GM21447 (cell line): ENCODE data around the gene ADAM20.
"Not testable (repeated sequence)": the region's sequence is repeated elsewhere in the genome, so short reads cannot be mapped to it uniquely, and the experiment has no call there.

ENCODE experiments used
- ATAC-seq: cut with Tn5 transposase; IDR thresholded peaks from one replicate; pipeline ENCODE4 v1.9.1; 2021; ENCODE audit not compliant: unreplicated experiment

ADAM20 gene

DNA sequence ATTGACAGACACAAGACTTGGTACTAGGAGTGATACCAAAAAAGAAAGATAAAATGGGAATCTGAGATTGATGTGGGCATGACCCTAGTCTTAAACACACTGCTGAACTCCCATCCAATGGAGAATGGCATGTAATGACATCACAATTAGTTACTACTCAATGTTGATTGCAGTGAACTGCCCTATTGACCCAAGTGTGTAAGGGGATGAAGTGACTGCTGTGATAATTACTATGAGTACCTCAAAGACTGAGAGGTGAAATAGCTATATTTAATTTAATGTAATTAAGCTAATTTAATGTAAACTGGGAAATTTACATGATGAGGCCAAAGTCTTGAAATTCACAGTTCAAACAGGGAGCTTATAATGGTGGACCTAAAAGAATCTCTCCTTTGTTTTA lies at the start of gene ADAM20:
Gene ADAM20 (minus strand): TSS at position 101 of the 400 bp plus-strand sequence. CDS start 10,247 bp downstream, outside the sequence.
- ATAC-seq: no peak

DNA sequence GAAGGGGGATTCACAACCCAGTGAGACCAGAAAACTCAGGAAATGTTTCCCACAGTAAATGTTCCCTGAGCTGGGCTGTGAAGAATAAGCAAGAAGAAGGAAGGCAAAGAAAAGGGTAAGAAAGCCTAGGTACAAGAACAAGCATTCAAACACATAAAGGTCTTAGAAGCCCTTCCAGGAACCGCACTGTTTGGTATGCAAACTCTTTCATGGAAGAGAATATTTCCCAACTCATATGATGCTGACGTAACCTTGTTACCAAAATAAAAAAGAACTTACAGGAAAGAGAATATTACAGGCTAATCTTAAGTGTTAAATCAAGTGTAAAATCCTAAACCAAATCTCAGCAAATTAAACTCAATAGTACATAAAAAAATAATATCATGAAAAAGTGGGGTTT lies 42.1 kb upstream of the ADAM20 start:
- ATAC-seq: no peak

DNA sequence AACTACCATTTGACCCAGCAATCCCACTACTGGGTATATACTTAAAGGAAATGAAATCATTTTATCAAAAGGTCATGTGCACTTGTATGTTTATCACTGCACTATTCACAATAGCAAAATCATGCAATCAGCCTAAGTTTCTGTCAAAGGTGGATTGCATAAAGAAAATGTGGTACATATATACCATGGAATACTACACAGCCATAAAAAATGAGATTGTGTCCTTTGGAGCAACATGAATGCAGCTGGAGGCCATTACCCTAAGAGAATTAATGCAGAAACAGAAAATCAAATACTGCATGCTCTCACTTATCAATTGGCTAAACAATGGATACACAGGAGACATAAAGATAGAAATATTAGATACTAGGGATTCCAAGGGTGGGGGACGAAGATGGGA lies 38.2 kb upstream of the ADAM20 start:
- no peak for ATAC-seq

DNA sequence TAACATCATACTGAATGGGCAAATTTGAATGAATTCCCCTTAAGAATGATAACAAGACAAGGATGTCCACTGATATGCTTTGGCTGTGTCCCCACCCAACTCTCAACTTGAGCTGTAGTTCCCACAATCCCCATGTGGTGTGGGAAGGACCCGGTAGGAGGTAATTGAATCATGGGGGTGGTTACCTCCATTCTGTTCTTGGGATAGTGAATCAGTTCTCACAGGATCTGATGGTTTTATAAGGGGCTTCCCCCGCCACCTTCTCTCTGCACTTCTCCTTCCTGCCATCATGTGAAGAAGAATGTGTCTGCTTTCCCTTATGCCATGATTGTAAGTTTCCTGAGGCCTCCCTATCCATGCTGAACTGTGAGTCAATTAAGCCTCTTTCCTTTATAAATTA lies 36.3 kb upstream of the ADAM20 start:
- no peak for ATAC-seq

DNA sequence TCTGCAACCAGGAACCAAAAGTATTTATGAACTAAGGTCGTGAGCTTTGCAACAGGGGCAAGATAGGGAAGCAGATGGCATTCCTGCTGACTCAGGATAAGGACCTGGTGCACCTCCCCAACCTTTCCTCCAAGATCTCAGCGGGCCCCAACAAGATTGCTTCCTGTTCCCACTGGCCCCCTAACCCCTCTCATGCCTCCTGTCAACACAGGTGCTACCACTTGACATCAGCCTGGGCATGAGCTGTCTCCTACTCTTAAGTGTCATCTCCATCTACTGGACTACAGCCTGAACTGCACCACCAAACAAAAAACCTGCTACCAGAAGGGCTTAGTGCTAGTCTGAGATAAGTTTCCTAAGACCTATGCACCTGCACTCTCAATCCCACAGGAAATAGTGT lies 33.0 kb upstream of the ADAM20 start:
- ATAC-seq: no peak

DNA sequence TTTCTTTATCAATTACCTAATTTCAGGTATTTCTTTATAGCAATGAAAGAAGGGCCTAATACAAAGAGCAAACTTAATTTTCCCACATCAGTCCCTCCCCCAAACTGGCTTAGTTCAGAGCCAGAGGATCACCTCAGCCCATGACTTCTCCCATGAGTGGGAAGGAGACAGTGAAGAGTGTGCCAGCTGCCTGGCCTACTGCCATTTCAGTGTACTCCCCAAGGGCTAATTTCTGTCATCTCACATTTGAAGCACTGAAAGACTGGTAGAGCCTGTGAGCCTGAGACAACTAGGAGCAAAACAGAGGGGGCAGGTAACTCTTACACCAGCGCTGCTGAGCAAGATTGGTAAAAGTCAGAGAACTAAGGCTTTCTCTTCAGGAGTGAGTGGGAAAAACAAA lies 29.1 kb upstream of the ADAM20 start:
- ATAC-seq: no peak

DNA sequence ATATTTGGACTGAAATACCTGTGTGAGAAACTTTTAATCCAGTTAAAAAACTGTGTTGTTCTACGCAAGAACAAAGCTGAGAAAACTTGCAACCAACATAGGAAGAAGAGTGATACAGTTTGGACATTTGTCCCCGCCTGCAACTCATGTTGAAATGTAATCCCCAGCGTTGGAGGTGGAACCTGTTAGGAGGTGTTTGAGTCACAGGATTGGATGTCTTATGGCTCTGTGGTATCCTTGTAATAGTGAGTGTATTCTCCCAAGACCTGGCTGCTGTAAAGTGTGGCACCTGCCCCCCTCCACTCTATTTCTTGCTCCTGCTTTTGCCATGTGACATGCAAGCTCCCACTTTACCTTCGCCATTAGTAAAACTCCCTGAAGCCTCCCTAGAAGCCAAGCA lies 28.6 kb upstream of the ADAM20 start:
- no peak for ATAC-seq

DNA sequence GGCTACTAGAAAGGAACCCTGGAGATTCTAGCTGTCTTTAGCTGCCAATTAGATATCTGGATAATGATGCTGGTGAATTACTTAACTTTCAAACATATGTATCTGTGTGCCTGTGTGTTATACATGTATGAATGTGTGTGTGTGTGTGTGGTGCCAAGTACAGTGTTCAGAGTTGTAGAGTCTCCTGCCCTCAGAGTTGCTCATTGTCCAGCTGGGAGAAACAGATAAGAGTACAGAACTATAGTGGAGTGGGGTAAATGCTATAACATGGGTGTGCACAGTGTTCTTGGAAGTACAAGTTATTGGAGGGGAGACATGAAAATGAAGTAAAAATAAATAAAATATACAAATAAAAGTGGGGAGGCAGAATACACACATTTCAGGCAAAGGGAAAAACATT lies 23.6 kb upstream of the ADAM20 start:
- no peak for ATAC-seq

DNA sequence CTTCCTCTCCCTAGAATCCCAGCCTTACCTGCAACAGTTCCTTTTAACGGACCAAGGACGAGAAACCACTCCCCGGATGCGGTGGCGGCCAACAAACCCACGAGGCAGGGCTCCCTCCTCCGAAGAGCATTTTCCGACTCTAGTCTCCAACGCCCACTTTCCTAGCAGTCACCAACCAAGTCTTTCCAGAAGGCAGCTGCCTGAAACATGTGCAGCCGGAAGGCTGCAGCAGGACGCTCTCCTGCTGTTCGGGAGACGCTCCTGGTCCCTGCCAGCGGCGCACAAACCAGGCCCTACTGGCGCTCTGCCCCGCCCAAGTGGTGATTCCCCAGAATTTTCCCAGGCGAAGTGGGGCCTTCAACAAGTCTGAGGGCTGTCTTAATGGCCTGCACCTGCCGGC lies 21.1 kb upstream of the ADAM20 start:
- ATAC-seq: no peak

DNA sequence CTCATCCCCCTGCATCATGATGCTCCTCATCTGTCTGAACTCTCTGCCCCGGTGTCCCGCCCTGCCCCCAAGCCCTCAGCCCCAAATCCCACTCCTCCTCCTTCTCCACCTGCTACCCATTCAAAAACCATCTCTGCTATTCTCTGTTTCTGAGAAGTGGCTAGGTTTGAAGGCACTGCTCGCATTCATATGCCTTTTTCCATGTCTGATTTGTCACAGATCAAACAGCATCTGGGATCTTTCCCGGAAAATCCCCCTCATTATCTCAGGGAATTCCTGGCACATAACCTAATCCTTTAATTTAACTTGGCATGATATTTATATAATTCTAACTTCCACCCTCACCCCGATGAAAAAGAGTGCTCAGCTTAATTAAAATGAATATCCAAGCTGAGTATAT lies 3.3 kb upstream of the ADAM20 start:
- no peak for ATAC-seq

DNA sequence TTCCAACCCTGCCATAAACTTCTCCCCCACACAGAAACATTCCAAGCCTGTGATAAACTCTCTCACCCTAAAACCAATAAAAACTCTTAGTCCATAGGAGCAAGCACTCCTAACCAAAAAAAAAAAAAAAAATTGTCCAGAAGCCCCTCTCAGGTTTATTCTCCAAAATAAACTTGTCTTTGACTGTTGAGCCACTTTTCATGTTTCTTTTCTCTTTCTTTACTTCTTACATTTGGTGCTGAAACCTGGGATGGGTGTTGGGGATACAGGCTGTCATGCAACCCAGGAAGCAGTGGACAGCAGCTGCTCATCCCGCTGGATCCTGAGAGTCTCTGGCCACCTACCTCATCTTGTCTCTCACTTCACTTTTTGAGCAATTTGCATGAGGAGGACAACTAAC lies 2.0 kb upstream of the ADAM20 start:
- no peak for ATAC-seq

DNA sequence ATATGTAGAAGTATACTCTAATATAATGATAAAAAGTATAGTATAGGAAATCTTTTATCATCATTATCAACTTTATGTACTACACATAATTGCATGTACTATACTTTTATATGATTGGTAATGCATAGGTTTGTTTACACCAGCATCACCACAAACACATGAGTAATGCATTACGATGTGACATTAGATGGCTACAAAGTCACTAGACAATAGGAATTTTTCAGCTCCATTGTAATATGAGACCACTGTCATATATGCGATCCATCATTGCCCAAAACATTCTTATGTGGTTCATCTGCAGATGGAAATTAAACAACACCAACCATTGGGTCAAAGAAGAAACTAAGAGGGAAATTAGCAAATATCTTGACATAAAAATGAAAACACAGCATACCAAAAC lies 4.4 kb downstream of the ADAM20 start:
- ATAC-seq: no peak

DNA sequence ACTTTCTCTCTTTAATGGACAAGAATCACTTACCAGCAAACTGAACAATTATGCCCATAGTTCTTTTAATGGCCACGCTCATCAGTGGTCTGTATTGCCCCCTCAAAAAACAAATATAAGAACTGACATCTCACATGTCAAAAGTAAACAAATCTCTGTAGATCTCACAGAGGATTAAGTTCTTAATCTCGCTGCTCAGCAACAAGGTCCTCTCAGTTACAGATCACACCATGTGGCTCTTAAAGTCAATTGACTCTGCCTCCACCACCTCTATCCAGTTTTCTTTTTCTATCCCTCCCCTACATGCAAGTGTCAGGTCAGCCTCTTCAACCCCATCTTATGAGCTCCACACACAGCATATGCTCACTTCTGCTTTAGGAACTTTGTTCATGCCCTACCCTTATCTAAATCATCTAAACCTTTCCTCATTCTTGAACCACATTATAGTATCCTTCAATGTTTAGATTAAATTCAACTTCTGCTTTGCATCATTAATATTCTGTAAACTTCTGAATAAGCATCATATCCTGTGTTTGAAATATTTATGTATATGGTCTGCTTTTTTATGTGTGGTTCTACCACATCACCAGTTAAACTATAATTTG lies 7.2 kb downstream of the ADAM20 start:
- no peak for ATAC-seq

DNA sequence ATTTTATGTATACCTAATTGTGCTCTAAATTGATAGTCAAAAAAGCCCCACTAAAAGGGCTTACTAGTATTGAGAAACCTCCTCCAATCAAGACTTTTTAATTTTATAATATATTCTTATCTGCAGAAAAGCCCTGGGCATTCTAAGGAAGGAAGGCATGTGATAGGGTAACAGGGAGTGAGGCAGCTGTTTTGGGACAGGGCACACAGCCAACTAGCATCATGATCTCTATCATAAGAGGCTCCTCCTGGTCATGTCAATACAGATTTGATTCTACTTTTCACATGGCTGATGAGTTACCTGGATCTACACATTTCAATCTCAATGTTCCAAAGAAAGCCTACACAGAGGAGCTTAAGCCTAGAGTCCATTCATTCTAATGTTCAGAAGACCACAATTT lies 9.1 kb downstream of the ADAM20 start:
- no peak for ATAC-seq

DNA sequence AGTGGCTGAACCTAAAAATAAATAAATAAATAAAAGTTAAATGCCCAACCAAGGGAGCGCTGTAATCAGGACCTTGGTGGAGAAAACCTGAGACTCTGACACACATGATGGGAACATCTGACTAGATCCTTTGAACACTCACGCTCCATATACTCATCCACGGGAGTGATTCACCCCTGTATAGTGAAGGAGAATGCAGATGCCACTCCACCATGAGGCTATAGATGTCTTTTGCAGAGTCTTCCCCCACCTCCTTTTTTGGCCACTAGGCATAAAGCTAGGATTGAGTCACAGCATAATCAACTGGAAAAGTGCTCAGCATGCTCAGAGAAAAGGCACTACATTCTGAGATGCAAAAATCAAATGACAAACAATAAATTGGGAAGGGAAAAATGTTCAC lies 19.0 kb downstream of the ADAM20 start:
- ATAC-seq: no peak

DNA sequence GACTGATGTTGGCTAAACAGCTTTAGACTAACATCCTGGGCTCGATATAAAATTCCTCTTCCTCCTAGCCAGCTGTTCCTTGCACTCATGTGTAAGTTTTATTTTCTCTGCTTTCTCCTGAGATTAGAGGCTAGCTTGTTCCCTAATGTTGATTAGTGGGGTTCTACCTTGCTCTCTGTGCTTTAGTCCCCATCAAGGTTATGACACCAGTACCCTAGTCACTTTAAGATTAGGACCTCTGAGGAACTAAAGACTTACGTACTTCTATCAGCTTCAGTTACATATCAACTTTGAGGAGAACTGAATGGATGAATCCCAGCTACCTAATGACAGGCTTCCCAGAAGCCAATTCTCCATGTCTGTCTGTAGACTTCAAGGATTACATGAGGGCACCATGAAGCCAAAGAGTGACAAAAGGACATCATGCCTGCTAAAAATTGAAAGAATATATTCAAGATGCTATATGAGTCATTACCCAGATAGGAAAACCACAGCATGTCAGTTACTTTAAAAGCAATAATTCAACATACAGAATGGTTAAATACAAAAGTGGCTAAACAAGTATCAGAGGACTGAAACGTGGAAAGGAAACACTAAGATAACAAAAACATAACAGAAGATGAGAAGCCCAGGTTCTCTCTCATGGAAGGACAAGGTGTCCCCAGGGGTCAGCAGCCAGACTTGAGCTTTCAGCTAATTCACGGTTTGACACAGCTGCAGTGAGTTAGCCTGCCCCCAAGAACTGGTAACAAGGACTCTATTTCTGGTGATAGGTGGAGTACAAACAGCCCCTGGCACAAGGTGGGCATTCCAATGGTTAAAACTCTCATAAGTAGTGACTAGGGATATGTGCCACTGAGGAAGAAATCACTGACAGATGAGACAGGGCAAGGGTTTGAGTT lies 20.4 kb downstream of the ADAM20 start:
- no peak for ATAC-seq

DNA sequence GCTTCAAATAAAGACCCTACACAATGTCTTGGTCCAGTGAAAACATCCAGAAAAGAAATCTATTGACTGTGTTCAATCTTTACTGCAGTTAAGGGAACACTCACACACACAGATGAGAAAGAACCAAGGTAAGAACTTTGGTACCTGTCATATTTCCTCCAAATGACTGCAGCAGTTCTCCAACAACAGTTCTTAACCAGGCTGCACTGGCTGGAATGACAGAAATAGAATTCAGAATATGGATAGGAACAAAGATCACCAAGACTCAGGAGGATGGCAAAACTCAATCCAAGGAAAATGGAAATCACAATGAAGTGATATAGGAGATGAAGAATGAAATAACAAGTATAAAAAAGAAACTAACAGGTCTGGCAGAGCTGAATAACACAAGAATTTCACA lies 36.6 kb downstream of the ADAM20 start:
- ATAC-seq: no peak

DNA sequence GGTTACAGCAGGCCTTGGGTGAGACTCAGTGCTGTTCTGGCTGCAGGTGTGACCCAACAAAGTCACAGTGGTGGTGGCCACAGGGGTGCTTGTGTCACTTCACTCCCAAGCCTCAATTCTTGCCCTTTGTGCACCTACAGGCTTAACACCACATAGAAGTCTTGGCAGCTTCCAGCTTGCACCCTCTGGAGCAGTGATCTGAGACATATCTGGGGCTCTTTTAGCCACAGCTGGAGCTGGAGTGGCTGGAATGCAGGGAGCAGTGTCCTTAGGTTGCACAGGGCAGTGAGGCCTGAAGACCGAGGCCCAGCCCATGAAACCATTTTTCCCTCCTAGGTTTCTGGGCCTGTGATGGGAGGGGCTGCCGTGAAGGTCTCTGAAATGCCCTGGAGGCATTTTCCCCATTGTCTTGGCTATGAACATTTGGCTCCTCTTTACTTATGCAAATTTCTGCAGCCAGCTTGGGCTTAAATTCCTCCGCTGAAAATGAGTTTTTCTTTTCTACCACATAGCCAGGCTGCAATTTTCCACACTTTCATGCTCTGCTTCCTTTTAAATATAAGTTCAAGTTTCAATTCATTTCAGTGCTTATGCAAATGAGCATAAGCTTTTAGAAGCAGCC lies 45.1 kb downstream of the ADAM20 start:
- ATAC-seq: no peak

DNA sequence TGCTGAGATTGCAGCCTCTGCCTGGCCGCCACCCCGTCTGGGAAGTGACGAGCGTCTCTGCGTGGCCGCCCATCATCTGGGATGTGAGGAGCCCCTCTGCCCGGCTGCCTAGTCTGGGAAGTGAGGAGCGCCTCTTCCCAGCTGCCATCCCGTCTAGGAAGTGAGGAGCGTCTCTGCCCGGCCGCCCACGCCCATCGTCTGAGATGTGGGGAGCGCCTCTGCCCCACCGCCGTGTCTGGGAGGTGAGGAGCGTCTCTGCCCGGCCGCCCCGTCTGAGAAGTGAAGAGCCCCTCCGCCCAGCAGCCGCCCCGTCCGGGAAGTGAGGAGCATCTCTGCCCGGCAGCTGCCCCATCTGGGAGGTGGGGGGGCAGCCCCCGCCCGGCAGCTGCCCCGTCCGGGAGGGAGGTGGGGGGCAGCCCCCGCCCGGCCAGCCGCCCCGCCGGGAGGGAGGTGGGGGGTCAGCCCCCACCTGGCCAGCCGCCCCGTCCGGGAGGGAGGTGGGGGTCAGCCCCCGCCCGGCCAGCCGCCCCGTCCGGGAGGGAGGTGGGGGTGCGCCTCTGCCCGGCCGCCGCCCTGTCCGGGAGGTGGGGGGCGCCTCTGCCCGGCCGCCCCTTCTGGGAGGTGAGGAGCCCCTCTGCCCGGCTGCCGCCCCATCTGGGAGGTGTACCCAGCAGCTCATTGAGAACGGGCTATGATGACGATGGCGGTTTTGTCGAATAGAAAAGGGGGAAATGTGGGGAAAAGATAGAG lies 57.3 kb downstream of the ADAM20 start:
- not testable (repeated sequence) for ATAC-seq

DNA sequence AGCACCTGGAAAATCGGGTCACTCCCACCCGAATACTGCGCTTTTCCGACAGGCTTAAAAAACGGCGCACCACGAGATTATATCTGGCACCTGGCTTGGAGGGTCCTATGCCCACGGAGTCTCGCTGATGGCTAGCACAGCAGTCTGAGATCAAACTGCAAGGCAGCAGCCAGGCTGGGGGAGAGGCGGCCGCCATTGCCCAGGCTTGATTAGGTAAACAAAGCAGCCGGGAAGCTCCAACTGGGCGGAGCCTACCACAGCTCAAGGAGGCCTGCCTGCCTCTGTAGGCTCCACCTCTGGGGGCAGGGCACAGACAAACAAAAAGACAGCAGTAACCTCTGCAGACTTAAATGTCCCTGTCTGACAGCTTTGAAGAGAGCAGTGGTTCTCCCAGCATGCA lies 59.3 kb downstream of the ADAM20 start:
- ATAC-seq: not testable (repeated sequence)

DNA sequence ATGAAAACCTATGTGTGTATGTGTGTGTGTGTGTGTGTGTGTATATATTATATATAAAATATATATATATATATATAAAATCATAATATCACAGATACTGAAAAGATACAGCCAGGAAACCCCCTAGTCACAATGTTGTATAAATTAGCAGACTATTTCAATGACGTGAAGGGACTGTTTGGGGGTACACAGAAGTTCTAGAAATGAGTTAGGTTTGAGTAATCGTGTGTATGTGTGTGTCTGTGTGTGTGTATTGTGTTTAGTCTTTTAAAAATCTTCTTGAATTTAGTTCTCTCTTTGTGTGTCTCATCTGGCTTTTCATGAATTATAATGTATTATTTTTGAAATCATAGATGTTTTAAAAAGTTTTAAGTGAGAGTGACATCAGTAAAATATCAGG lies 61.0 kb downstream of the ADAM20 start:
- no peak for ATAC-seq
